AG09319 (cell line): ENCODE data around the gene SLAMF7.
"Not testable (repeated sequence)": the region's sequence is repeated elsewhere in the genome, so short reads cannot be mapped to it uniquely, and the experiment has no call there.

Experiments
- DNase-seq: peaks from one replicate; pipeline ENCODE4 v3.0.0-alpha.2; 2010; ENCODE audit warnings: low read depth; ENCODE audit errors: extremely low read depth
- CTCF ChIP-seq: IDR thresholded peaks from 2 replicates; pipeline ENCODE4 v1.5.1; 2011; ENCODE audit warnings: low read depth, mild to moderate bottlenecking, inconsistent platforms, low read length, moderate library complexity

SLAMF7 gene

GRCh38 chr1:160723332-160723731 is 15.7 kb upstream of the SLAMF7 start:
- no peak for DNase-seq
- TF ChIP-seq CTCF = no peak

GRCh38 chr1:160724465-160725242 is 14.4 kb upstream of the SLAMF7 start:
- no peak for TF ChIP-seq CTCF
- no peak for DNase-seq

- no peak for DNase-seq
- no peak for TF ChIP-seq CTCF
These were observed 12.9 kb upstream of the SLAMF7 start for GRCh38 chr1:160726114-160726497.

GRCh38 chr1:160726498-160727315 is 12.3 kb upstream of the SLAMF7 start:
- TF ChIP-seq CTCF = peak; percentile 61
- DNase-seq = peak; percentile 11

GRCh38 chr1:160727316-160727640 is 11.8 kb upstream of the SLAMF7 start:
- no peak for TF ChIP-seq CTCF
- no peak for DNase-seq

GRCh38 chr1:160731564-160731963 is 7.5 kb upstream of the SLAMF7 start:
- DNase-seq = not testable (repeated sequence)

- no peak for TF ChIP-seq CTCF
- DNase-seq = no peak
These were observed 7.1 kb upstream of the SLAMF7 start for GRCh38 chr1:160731990-160732389.
